Glomerular visceral epithelial cell (primary cell): Measurements from ENCODE around the gene COG2.
"Not testable (repeated sequence)": the region's sequence is repeated elsewhere in the genome, so short reads cannot be mapped to it uniquely, and the experiment has no call there.

Experiments used
- DNase-seq: peaks from one replicate; pipeline ENCODE4 v3.0.0-alpha.2; 2016; ENCODE audit errors: extremely low spot score

The COG2 gene, protein sequence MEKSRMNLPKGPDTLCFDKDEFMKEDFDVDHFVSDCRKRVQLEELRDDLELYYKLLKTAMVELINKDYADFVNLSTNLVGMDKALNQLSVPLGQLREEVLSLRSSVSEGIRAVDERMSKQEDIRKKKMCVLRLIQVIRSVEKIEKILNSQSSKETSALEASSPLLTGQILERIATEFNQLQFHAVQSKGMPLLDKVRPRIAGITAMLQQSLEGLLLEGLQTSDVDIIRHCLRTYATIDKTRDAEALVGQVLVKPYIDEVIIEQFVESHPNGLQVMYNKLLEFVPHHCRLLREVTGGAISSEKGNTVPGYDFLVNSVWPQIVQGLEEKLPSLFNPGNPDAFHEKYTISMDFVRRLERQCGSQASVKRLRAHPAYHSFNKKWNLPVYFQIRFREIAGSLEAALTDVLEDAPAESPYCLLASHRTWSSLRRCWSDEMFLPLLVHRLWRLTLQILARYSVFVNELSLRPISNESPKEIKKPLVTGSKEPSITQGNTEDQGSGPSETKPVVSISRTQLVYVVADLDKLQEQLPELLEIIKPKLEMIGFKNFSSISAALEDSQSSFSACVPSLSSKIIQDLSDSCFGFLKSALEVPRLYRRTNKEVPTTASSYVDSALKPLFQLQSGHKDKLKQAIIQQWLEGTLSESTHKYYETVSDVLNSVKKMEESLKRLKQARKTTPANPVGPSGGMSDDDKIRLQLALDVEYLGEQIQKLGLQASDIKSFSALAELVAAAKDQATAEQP

DNA sequence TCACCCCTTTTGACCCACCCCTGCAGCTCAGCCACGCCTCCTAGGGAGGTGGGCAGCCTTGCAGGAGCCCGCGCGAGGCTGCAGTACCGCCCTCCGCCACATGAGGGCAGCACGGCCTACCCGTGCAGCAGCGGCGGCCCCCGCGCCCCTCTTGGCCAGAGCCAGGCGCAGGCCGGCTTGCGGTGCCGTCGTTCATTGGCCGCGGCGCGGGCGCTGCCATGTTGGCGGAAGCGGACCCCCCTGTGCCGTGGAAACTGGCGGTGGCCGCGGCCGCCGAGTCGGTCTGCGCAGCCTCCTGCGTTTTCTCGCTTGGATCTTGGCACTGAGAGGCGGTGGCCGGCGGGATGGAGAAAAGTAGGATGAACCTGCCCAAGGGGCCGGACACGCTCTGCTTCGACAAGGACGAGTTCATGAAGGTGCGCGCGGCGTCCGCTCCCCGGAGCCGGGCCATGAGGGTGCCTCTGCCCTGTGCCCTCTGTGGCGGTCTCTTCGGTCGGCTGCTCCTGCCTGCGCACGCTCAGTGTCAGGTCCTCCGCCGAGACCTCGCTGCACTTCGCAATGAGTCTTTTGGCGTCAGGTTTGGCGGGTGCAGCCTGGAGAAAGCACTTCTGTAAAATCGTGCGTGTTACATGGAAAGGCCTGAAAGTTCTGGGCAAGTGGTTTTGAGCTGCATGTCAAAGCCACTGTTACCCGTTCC, at the start of gene COG2:
TSS of gene COG2 (plus strand) at position 219 of the 697 bp plus-strand sequence. CDS start at position 345, 126 bp downstream.
- DNase-seq: peak; percentile 94

DNA sequence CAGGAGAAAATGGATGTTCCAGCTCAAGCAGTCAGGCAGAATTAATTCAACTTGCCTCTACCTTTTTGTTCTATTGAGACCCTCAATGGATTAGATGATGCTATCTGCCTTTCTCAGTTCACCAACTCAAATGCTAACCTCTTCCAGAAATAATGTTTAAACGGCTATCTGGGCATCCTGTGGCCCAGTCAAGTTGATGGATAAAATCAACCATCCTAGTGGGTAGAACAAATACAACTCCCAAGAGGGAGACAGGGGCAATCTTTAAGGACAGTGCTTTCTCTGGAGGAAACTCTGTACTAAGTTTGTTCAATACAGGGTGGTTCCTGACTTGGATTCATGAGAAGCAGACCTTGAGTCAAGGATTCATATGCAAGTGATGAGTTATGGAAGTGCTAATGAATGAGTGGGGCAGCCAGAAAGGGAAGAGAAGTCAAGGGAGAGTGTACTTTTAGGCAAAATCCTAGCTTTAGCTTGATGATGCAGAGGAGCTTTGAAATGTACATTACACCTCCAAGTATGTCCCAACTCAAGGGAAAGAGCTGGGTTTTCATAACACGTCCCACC, 49.4 kb upstream of the COG2 start:
- DNase-seq: no peak

DNA sequence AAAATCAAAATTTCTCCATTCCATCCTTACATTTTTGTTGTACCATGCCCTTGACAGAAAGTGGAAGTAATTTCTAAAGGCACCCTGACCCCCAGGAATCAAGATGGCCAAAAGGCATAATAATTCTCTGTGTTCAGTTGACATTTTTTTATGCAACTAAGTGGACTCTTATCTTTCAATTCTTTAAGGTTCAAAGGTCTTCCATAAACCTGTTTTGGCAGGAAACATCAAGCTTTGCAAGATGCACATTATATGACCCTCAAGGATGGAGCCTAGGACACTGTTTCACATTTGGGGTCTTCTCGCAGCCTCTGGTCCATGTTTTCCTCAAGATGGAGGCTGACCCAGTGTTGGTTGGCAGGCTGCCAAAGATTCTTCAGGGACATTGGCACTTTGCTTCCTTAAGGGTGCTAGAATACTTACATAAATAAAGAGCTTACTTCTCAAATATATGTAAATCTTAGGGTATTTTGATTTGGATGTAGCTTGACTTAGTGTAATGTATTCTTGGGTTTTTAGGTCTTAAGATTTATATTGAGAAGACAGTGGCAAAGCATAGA, 48.0 kb upstream of the COG2 start:
- no peak for DNase-seq

DNA sequence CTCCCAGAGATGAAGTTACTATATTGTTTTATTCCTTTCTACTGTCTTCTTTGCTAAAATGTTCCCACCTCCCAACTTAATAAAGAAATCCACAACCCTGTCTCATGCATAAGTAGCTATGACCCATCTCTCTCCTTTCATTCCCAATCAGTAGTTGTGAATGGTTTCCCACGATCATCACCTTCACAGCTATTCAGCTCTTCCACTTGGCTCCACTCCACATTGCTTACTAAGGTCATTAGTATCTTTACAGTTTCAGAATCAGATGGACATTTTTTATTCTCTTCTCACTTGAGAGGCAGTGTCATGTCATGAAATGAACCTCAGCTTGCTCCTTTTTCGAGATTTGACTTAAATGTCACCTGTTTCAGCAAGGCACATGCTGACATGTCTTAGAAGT, 47.1 kb upstream of the COG2 start:
- no peak for DNase-seq

DNA sequence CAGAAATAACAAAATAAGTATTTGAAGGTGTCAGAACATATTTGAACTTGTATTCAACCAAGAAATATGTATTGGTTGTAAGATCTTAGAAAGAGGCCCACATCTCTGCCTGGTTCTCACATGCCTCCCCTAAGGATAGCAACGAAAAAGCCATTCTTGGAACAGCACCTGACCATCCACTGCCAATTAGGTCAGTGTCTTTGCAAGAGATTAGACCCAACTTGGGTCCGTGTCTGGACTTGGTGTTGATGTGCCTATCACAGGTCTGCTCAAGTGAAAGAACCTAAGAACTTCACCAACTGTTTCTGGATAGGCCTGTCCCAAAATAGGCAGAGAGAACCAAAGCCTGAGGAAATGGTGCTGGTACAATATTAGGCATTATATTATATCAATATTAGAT, 46.0 kb upstream of the COG2 start:
- DNase-seq: no peak

DNA sequence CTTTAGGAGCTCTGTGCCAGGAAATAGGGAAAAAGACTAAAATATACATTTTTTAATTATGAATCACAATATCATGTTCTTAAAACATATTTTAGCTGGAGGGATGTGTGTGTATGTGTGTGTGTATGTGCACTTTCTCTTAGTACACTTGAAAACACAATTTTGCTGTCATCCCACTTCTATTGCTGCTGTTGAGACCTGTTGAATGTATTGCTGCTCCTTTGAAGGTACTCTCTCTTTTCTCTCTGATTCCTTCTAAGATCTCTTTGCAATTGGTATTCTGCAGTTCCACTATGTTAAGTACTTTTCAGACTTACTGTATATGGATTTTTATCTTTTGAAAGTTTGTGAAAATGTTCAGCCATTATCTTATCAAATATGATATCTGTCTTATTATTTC, 43.5 kb upstream of the COG2 start:
- DNase-seq: no peak

DNA sequence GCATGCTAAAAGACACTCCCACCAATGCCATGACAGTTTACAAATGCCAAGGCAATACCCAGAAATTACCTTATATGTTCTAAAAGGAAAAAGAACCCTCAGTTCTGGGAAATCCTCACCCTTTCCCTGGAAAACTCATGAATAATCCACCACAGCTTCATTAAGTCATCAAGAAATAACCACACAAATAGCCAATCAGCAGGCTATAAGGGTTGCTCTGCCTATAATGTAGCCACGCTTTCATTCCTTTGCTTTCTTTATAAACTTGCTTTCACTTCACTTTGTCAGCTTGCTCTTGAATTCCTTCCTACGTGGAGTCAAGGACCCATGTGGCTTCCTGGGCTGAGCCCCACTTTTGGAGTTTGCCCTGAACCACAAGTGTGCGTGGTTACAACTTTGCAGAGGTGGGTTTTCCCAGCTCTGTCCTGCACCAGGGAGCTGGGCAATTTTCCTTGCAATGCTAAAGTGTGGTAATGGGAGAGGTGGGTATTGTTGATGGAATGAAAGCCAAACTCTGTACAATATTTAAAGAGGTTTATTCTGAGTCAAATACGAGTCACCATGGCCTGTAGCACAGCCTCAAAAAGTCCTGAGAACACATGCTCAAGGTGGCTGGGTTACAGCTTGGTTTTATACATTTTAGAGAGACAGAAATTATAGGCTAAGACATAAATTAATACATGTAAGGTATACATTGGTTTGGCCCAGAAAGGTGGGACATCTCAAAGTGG, 42.2 kb upstream of the COG2 start:
- DNase-seq: no peak

DNA sequence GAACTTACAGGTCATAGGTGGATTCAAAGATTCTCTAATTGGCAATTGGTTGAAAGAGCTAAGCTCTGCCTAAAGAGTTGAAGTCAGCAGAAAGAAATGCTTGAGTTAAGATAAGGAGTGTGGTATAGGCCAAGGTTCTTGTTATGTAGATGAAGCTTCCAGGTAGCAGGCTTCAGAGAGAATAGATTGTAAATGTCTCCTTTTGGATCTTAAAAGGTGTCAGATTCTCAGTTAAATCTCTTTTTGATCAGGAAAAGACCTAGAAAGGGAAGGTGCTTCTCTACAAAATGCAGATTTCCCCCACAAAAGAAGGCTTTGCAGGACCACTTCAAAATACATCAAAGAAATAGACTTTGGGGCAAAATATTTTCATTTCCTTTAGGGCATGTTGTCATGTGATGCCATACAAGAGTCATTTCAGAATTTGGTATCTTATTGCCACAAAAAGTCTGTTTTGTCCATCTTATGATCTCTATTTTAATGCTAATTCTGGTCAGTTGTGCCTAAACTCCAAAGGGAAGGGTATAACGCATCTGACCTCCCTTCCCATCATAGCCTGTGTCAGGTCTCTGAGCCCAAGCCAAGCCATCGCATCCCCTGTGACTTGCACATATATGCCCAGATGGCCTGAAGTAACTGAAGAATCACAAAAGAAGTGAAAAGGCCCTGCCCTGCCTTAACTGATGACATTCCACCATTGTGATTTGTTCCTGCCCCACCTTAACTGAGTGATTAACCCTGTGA, 41.5 kb upstream of the COG2 start:
- not testable (repeated sequence) for DNase-seq

DNA sequence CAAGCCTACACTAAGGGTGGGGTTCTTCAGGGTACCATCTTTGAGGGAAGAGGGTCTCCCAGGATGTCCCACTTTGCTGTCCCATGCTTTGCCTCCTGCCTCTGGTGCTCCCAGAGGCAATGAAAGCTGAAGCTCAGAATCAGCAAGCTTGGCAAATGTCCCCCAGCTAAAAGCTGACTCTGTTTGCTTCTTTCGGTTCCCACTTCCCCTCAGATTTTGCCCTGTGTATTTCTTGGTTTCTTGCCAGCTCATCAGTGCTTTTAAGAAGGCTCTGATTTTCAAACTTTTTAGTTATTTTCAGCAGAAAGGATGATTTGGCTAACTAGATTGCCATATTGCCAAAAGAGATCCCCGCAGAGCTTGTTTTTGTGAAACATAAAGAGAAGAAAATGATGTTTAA, 33.1 kb upstream of the COG2 start:
- no peak for DNase-seq

DNA sequence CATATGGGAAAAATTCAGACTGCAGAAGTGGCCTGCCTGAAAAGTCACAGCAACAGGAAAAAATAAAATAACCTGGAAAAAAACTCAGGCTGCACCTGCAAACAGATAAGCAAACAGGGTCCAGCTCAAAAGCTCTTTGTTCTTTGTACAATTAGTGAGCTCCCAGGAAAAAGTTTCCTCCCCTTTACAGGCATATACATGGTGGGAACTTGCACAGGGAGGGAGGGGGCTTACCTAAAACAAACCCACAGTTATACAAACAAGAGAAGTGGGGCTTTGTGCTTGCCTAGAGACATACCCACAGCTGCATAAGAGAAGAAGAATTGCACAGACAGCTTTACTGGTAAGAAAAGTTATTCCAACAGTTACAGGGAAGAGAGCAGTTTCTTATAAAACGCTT, 31.7 kb upstream of the COG2 start:
- no peak for DNase-seq

DNA sequence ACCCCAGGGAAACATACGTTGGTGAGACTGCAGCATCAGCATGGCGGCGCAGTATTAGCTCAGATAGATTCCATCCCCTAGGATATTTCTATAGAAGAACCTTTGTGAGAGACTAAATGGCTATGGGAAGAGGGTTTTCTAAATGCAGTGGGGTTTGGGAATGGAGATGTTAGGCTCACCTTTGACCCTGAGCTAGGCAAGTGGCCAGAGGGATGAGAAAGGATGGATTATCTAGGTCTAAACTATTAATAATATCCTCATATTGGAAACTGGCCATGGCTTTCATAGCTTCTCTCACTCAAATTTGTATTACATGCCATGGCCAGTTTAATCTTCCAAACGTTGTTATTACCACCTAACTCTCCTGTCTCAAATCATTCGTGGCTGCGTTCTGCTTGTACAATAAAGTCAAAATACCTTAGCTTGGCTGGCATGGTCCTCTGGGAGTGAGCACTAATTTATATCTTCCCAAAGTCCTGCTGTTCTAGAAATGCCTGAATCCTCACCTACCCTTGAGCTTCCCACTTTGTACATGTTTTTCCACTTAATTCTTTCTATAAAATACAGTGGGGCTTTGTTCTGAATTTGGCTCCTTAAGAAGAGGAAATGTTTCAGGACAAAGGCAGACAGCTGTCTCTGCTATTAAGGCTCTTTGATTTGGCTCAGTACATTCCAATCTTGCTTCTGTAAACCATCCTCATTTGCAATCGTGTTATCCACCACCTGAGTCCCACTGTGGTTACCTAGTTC, 31.0 kb upstream of the COG2 start:
- no peak for DNase-seq

DNA sequence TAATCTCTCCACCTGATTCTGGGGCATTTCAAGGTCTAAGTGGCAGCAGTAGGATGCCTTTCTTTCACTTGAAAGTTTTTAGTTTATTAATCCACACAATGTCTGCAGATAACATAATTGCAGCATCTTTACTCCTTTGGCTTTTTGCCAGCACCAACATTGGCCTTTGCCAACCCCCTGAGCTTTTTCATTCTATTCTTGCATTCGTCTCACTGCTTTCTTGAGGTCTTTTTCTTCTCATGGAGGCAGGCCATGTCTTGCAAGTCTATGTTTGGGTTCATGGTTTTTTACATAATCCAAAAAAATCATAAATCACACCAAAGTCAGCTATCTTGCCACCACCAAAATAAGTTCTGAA, 30.4 kb upstream of the COG2 start:
- no peak for DNase-seq

DNA sequence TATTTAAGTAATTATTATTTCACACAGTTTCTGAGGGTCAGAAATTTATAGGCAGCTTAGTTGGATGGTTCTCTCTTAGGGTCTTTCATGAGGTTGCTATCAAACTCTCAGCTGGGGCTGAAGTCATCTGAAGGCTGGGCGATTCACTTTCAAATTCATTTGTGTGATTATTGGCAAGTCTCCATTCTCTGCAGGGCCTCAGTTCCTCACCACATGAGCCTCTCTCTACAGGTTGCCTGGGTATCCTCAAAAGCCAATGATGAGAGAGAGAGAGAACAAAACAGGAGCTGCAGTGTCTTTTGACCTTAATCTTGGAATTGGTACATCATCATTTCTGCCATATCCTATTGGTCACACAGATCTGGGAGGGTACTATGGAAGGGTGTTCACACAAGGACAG, 29.6 kb upstream of the COG2 start:
- no peak for DNase-seq

DNA sequence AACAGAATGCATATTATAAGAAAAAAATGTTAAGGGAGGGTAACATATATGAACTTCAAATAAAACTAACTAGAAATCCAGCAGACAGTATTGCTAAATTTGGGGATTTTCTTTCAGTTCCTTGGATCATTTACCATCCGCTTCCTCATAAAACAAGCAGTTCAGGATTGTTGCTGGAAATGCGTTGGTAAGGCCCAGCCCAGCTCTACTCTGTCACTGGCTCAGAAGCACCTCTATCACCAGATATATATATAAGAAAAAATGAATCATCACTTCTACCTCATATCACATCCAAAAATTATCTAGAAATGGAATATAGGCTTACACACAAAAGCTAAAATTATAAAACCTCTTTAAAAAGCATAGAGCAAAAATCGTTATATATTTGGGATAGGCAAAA, 28.2 kb upstream of the COG2 start:
- DNase-seq: no peak

DNA sequence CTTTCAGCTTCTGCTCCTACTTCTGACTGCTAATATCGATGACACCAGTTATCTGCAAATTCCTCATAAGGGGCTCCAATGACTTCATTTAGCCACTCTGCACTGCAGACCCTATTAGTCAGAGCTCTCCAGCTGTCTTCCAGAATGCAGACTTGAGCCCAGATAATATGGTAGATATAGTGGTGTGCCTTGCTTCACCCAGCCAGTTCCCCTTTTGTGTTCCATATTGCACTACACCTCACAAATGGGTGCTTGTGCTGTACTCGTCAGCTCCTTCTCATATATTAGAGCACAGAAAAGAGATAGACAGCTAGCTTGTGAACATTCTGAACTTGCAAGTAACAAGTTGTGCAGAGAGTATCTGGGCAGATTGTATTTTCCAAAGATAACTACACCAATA, 23.7 kb upstream of the COG2 start:
- no peak for DNase-seq

DNA sequence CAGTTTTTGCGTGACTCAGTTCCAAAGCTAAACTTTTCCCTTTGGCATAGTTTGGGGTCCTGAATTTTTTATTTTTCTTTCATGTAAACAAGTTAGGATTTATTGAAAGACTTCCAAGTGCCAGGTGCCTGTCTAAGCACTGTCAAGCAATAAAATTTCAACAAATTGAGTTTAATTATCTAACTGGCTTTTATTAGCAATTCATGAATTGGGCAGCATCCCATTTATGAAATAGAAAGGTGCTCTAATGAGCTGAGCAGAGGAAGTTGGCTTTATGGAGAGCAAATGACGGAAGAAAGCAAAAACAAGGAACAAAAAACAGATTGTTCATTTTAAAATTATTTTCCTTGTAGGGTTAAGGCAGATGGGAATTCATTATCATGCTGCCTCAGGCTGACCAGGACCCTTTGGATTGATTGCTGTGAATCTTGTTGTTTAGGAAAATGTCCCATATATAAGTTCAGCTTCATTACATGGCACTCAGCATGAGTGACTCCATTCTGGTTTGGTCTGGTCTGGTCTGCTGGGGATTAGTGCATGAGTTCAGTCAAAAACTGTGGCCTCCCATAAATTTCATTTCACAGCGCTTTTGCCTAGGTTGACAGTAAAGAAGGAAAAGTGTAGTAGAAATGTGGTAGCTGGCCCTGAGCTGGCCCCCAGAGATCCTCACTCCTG, 21.5 kb upstream of the COG2 start:
- DNase-seq: no peak

DNA sequence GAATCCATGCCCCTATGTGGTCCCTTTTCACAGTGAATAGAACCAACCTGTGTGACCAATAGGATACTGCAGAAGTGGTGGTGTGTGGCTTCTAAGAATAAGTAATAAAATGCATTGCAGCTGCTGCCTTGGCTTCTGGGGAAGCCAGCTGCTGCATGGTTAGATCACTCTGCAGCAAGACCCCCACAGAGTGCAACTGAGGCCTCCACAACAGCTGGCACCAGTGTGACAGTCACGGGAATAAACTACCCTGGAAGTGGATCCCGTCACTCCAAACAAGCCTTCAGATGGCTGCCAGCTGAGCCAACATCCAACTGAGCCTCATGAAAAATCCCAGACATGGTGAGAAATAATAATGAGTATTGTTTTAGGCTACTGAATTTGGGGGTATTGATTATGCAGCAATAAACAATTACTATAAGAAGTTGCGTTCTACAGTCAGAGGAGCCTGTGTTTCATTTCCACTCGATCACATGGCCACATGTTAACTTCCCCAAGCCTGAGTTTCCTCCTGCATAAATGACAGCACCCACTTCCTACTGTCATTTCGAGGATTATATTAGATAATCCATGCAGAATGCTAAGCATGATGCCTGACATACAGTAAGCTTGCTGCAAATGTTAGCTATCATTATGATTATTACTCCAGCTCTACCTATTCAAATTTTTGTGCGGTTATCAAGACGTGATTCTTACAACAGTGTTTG, 20.8 kb upstream of the COG2 start:
- no peak for DNase-seq

DNA sequence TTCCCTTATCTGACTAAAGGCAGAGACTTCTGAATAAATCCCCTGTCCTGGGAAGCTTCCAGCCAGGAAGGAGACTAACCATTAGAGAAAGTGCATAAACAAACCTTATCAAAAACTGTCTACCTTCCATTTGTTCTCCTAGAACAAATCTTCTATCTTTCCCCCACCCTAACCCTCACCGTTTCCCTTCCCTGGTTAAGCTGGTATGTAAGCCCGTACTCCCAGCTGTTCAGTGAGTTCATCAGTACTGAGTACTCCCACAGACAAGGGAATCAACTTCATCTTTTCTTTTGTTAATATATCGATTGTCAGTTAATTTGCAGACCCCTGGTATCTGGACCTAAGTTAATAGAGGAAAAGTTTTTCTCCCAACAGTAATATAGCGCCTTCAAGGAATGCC, 20.1 kb upstream of the COG2 start:
- DNase-seq: no peak
